Caki2 (cell line): ENCODE data around the gene SYT4. TPM values are rescaled to one million over a fixed set of nuclear protein-coding genes. Genes with fewer than 3 reads are reported as not detected.
A peak's percentile ranks its signal among the peaks of the same experiment; 100 is the strongest.

Source experiments
- DNase-seq: peaks from one replicate; pipeline ENCODE4 v3.0.0-alpha.2; 2015; ENCODE audit warnings: low read depth
- in situ Hi-C: cut with HindIII; loops from 2 replicates; pipeline ENCODE4 v1.10.0; 2016; ENCODE audit warnings: low sequenced_read_pairs, low pct_unique_long_range_greater_than_20kb, mixed read lengths
- total RNA-seq: library from RNA; depleted of rRNA; stranded (reverse); fragments of >200 nt; shearing (Covaris generic); gene quantifications from 2 replicates; pipeline ENCODE4 v1.2.3, GENCODE V29; 2014; ENCODE audit warnings: low replicate concordance; rRNA removed

SYT4 gene
- total RNA-seq, 1 experiment from 2014 or later, result not detected

DNA sequence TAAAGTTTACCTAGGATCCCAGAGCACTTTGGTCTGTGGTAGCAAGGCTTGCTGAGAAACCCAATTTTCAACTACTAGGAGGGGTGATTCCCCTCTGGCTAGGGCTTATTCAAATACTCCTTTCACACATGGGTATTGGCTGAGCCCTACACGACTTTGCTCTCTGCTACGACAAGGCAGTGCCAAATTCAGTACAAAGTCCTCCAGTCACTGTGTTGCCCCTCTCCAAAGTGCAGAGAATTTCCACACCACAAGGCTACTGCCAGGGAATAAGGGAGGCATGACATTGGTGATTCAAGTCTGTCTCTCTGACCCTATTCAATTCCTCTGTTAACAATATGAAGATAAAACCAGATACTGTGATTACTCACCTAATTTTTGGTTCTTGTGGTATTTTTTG lies 38.9 kb downstream of the SYT4 start:
- DNase-seq, result no peak
- in situ Hi-C loops, result no loop called here

DNA sequence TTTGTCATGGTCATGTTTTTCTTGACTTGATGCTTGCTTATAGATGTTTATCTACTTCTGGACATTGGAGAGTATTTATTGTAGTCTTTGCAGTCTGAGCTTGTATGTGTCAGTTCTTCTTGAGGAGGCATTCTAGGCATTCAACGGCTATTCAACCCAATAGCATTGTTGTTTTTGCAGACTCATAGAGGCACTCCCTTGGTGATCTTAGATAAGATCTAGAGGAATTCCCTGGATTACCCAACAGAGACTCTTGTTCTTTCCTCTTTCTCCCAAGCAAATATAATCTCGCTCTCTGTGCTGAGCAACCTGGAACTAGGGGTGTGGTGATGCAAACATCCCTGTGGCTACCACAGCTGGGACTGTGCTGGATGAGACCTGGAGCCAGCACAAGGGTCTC lies 40.4 kb downstream of the SYT4 start:
- DNase-seq, result peak; percentile 30
- in situ Hi-C loops, result no loop called here

DNA sequence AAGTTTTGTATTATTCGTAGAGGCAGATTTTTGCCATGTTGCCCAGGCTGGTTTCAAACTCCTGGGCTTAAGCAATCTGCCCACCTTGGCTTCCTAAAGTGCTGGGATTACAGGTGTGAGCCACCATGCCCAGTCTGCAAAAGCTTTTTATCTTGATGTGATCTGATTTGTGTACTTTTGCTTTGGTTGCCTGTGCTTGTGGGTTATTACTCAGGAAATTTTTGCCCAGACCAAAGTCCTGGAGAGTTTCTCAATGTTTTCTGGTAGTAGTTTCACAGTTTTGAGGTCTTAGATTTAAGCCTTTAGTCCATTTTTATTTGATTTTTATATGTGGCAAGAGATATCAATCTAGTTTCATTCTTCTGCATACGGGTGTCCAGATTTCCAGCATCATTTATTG lies 42.4 kb downstream of the SYT4 start:
- DNase-seq, result no peak
- in situ Hi-C loops, result no loop called here

DNA sequence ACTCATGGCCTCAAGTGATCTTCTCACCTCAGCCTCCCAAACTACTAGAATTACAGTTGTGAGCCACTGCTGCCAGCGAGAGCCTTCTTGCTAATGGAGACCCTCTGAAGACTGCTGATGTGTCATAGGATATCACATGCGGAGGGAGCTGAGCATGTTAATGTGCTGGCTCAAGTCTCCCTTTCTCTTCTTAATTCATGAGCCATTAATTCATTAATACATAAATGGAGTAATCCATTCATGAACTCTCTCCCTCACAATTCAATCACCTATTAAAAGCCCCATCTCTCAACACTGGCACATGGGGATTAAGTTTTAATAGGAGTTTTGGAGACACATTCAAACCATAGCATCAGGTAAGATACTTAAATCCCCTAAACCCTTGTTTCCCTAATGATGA lies 54.8 kb downstream of the SYT4 start:
- in situ Hi-C loops, result no loop called here
- DNase-seq, result no peak

- DNase-seq, result no peak
- in situ Hi-C loops, result no loop called here
These were observed 56.6 kb downstream of the SYT4 start for GRCh38 chr18:43220691-43221090.

Other genes starting within 250 kb of the SYT4 start
- gene RIT2, start 161.8 kb downstream of the SYT4 start, total RNA-seq, result not detected in 2 replicates